SU-DHL-6 (cell line): Measurements from ENCODE around the gene SYCP2L.
"Not testable (repeated sequence)": the region's sequence is repeated elsewhere in the genome, so short reads cannot be mapped to it uniquely, and the experiment has no call there.

Experiments
- H2AFZ ChIP-seq: fragments of 200-600 bp; sonication (generic); 2 replicates; pipeline ENCODE4 v1.6.1; 2014; ENCODE audit warnings: low read depth, mild to moderate bottlenecking, moderate library complexity, mixed read lengths, antibody characterized with exemption, low read length; ENCODE audit not compliant: severe bottlenecking
- H3F3A ChIP-seq: fragments of 200-600 bp; shearing (Covaris generic); 2 replicates; pipeline ENCODE4 v1.6.0; 2016; ENCODE audit warnings: antibody characterized with exemption, mild to moderate bottlenecking; ENCODE audit not compliant: insufficient read depth
- H3K27ac ChIP-seq: fragments of 200-600 bp; sonication (generic); 2 replicates; pipeline ENCODE4 v1.5.1; 2016; ENCODE audit warnings: low read depth, mild to moderate bottlenecking, low read length, moderate library complexity, mixed read lengths
- H3K27me3 ChIP-seq: fragments of 200-600 bp; sonication (generic), shearing (Covaris generic); 2 replicates; pipeline ENCODE4 v1.6.0; 2014; ENCODE audit warnings: mild to moderate bottlenecking, low read length
- H3K36me3 ChIP-seq: fragments of 200-600 bp; sonication (generic); 2 replicates; pipeline ENCODE4 v1.6.1; 2014; ENCODE audit warnings: mild to moderate bottlenecking, low read length, mixed read lengths
- H3K4me2 ChIP-seq: fragments of 300-600, 200-600 bp; shearing (Covaris generic), sonication (generic); 2 replicates; pipeline ENCODE4 v1.6.0; 2014; ENCODE audit warnings: low read length, low read depth, mild to moderate bottlenecking; ENCODE audit not compliant: poor library complexity, severe bottlenecking
- H3K4me3 ChIP-seq: fragments of 200-600 bp; sonication (generic); 2 replicates; pipeline ENCODE4 v1.5.1; 2014; ENCODE audit warnings: antibody characterized with exemption, low read length, mild to moderate bottlenecking, mixed read lengths; ENCODE audit not compliant: insufficient read depth, poor library complexity, severe bottlenecking
- H3K79me2 ChIP-seq: fragments of 200-600 bp; sonication (generic); 2 replicates; pipeline ENCODE4 v1.6.1; 2014; ENCODE audit warnings: mild to moderate bottlenecking, low read length, moderate library complexity; ENCODE audit not compliant: insufficient read depth
- H3K9ac ChIP-seq: fragments of 200-600 bp; sonication (generic); 2 replicates; pipeline ENCODE4 v1.7.0; 2014; ENCODE audit warnings: mild to moderate bottlenecking, low read length
- H3K9me2 ChIP-seq: fragments of 200-600 bp; sonication (generic); replicated peaks from 2 replicates; pipeline ENCODE4 v1.6.1; 2014; ENCODE audit warnings: low read length; ENCODE audit not compliant: insufficient read depth
- H3K9me3 ChIP-seq: fragments of 200-600 bp; sonication (generic); 2 replicates; pipeline ENCODE4 v1.6.1; 2014; ENCODE audit warnings: low read length, mixed read lengths; ENCODE audit not compliant: insufficient read depth
- H4K20me1 ChIP-seq: fragments of 200-600 bp; sonication (generic); 2 replicates; pipeline ENCODE4 v1.6.1; 2014; ENCODE audit warnings: low read depth, mild to moderate bottlenecking, antibody characterized with exemption, low read length, moderate library complexity, mixed read lengths
- CTCF ChIP-seq: fragments of 200-600 bp; sonication (generic); IDR thresholded peaks from one replicate; pipeline ENCODE4 v1.5.1; 2017; ENCODE audit warnings: antibody characterized with exemption, mild to moderate bottlenecking, low read length, moderate library complexity; ENCODE audit not compliant: insufficient read depth, poor library complexity, severe bottlenecking
- EZH2phosphoT487 ChIP-seq: fragments of 200-600 bp; sonication (generic), shearing (Covaris generic); conservative IDR thresholded peaks from 2 replicates; pipeline ENCODE4 v1.6.1; 2018; ENCODE audit warnings: mild to moderate bottlenecking, antibody characterized with exemption, low read length, moderate library complexity, mixed read lengths

SYCP2L gene

DNA sequence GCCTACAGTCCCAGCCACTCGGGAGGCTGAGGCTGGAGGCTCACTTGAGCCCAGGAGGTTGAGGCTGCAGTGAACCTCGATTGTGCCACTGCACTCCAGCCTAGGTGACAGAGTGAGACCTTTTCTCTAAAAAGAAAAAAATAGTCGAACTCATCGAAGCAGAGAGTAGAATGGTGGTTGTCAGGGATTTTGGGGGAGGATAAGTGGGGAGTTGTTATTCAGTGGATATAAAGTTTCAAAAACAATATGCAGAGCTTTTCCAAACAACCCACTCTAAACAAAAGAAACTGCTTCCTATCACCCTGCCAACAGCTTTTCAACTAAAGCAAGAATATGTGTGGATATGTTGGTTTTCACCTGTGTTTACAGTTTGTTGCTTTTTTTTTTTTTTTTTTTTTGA, 37.0 kb upstream of the SYCP2L start:
- no peaks in the 10 kb centered on the region for H3F3A ChIP-seq
- no peak for TF ChIP-seq EZH2phosphoT487
- no peak for TF ChIP-seq CTCF
- no peak overlapping the region for H3K9ac ChIP-seq
- no peaks in the 10 kb centered on the region for H3K36me3 ChIP-seq
- H3K27ac ChIP-seq: no peak overlapping the region
- no peaks in the 10 kb centered on the region for H3K79me2 ChIP-seq
- H3K9me3 ChIP-seq: peaks cover 6% of the 10 kb centered on the region; the same call in 1 of the 2 replicates
- H3K27me3 ChIP-seq: no peaks in the 10 kb centered on the region
- H3K4me3 ChIP-seq: no peak overlapping the region
- H2AFZ ChIP-seq: no peak overlapping the region
- H3K9me2 ChIP-seq: no peaks in the 10 kb centered on the region
- no peaks in the 10 kb centered on the region for H4K20me1 ChIP-seq
- no peak overlapping the region for H3K4me2 ChIP-seq

GRCh38 chr6:10850728-10851127, 36.1 kb upstream of the SYCP2L start:
- Histone ChIP-seq H3K36me3 (no peaks in the 10 kb centered on the region), H3K79me2 (no peaks in the 10 kb centered on the region), H3K9me3 (peaks cover 6% of the 10 kb centered on the region; the same call in 1 of the 2 replicates), H3K4me2 (no peak overlapping the region), H2AFZ (no peak overlapping the region), H3F3A (no peaks in the 10 kb centered on the region), H3K27ac (no peak overlapping the region), H3K9ac (no peak overlapping the region), H3K27me3 (no peaks in the 10 kb centered on the region), H3K4me3 (no peak overlapping the region), H4K20me1 (no peaks in the 10 kb centered on the region), H3K9me2 (no peaks in the 10 kb centered on the region)
- TF ChIP-seq CTCF (no peak), EZH2phosphoT487 (no peak)

DNA sequence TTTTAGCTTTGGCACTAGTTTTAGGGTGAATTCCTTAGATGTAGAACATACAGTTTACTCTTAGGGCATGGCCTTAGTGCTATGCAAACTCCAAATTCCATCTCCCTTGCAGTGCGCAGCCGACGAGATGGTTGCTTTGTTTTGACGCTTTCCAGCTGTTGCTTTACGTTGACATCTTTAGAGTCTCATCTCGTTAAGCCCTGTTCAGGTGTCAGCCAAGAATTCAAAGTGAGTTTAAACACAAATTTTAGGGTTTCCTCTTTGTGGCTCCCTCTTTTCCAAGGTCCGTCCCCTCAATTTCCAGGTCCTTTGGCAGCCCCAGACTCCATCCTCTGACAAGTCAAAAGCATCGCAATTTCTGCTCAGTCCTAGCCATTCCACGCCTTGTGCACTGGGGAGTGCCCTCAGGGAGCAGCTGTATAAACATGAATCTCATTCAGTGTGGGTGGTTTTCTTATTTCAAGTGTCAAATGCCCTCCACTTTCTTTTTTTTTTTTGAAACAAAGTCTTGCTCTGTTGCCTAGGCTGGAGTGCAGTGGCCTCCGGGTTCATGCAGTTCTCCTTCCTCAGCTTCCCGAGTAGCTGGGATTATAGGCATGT, 34.4 kb upstream of the SYCP2L start:
- no peak overlapping the region for H3K4me3 ChIP-seq
- H3K9ac ChIP-seq: no peak overlapping the region
- no peaks in the 10 kb centered on the region for H4K20me1 ChIP-seq
- no peak overlapping the region for H3K27ac ChIP-seq
- no peaks in the 10 kb centered on the region for H3K27me3 ChIP-seq
- H3K79me2 ChIP-seq: no peaks in the 10 kb centered on the region
- no peak for TF ChIP-seq CTCF
- TF ChIP-seq EZH2phosphoT487: no peak
- H3K9me3 ChIP-seq: peaks cover 6% of the 10 kb centered on the region; the same call in 1 of the 2 replicates
- no peaks in the 10 kb centered on the region for H3F3A ChIP-seq
- H3K9me2 ChIP-seq: no peaks in the 10 kb centered on the region
- no peak overlapping the region for H2AFZ ChIP-seq
- no peaks in the 10 kb centered on the region for H3K36me3 ChIP-seq
- no peak overlapping the region for H3K4me2 ChIP-seq

GRCh38 chr6:10853849-10854300, 33.0 kb upstream of the SYCP2L start:
- H3K27ac ChIP-seq: not testable (repeated sequence)

More at GRCh38 chr6:10853849-10854300, 33.0 kb upstream of the SYCP2L start:
- H3K4me3 ChIP-seq, H3F3A ChIP-seq, H3K79me2 ChIP-seq, H3K9me3 ChIP-seq, H3K9me2 ChIP-seq, H3K4me2 ChIP-seq, H3K9ac ChIP-seq, H4K20me1 ChIP-seq, H3K27me3 ChIP-seq, H3K36me3 ChIP-seq, H2AFZ ChIP-seq: not testable (repeated sequence)
